Calu3 (cell line): ENCODE measurements around the gene MRLN. TPM values are rescaled to one million over a fixed set of nuclear protein-coding genes. Genes with fewer than 3 reads are reported as not detected.

Source experiments
- BruUV-seq: library from RNA; stranded (reverse); fragments of 400-500 nt; replicated peaks from 2 replicates; lab custom pipeline; 2021; lab: Mats Ljungman, UMichigan
- CTCF ChIA-PET: fragments of 300-600 bp; sonication (Branson Sonifier 250); formaldehyde crosslinking; loops from one replicate; lab custom pipeline; 2022; ENCODE audit warnings: antibody characterized with exemption; lab: Charles Lee
- DNase-seq: peaks from one replicate; pipeline ENCODE4 v3.0.0; 2022
- H3K27ac Mint-ChIP-seq: one replicate; pipeline ENCODE4 v1.8.0; 2022; ENCODE audit warnings: mixed read lengths; ENCODE audit not compliant: unreplicated experiment
- H3K27me3 Mint-ChIP-seq: one replicate; pipeline ENCODE4 v1.8.0; 2022; ENCODE audit warnings: mixed read lengths; ENCODE audit not compliant: unreplicated experiment
- H3K36me3 Mint-ChIP-seq: one replicate; pipeline ENCODE4 v1.8.0; 2022; ENCODE audit warnings: mild to moderate bottlenecking, moderate library complexity, mixed read lengths; ENCODE audit not compliant: insufficient read depth, unreplicated experiment
- H3K4me1 Mint-ChIP-seq: one replicate; pipeline ENCODE4 v1.8.0; 2022; ENCODE audit warnings: mild to moderate bottlenecking, low read depth, mixed read lengths; ENCODE audit not compliant: unreplicated experiment
- H3K4me3 Mint-ChIP-seq: one replicate; pipeline ENCODE4 v1.8.0; 2022; ENCODE audit warnings: mild to moderate bottlenecking, low read depth, moderate library complexity, mixed read lengths; ENCODE audit not compliant: unreplicated experiment
- H3K9me3 Mint-ChIP-seq: one replicate; pipeline ENCODE4 v1.8.0; 2022; ENCODE audit warnings: low read depth, mixed read lengths; ENCODE audit not compliant: unreplicated experiment
- intact Hi-C: fragments of 100-400 bp; cut with micrococcal nuclease; formaldehyde crosslinking; loops from one replicate; pipeline ENCODE4 v1.10.0; 2022; ENCODE audit not compliant: unreplicated experiment
- total RNA-seq: library from RNA; stranded (reverse); gene quantifications from 2 replicates; pipeline ENCODE4 v1.2.3, GENCODE V29; 2022
- TF ChIP-seq, protein P1 (sequence below): fragments of 200-600 bp; IDR thresholded peaks from one replicate; pipeline ENCODE4 v1.8.0; 2022; ENCODE audit warnings: antibody characterized with exemption; ENCODE audit not compliant: unreplicated experiment

MRLN gene
- total RNA-seq, 1 experiment from 2014 or later = not detected

DNA sequence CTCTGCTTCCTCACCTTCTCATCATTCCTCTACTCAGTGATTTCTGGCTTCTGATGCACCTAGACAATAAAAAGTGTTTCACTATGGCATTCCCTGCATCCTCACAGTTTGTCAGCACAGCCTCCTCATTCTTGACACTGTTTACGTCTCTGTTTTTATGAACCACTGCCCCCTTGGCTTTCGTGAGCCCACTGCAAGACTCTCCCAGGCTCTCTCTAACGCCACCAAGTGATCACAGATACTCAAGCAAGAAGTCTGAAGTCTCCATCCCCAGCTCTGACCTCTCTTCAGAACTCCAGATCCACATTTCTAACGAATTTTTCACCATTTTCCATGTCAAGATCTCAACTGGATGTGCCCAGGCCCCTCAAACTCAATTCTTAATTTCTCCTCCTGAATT is 52.5 kb downstream of the MRLN start:
- H3K36me3 Mint-ChIP-seq = no peaks in the 10 kb centered on the region
- no TSS peak for BruUV-seq
- peaks cover 36% of the 10 kb centered on the region for H3K27me3 Mint-ChIP-seq
- CTCF ChIA-PET = no interaction called here
- intact Hi-C loops = no loop called here
- H3K4me1 Mint-ChIP-seq = no peaks in the 10 kb centered on the region
- TF ChIP-seq, protein P1, sequence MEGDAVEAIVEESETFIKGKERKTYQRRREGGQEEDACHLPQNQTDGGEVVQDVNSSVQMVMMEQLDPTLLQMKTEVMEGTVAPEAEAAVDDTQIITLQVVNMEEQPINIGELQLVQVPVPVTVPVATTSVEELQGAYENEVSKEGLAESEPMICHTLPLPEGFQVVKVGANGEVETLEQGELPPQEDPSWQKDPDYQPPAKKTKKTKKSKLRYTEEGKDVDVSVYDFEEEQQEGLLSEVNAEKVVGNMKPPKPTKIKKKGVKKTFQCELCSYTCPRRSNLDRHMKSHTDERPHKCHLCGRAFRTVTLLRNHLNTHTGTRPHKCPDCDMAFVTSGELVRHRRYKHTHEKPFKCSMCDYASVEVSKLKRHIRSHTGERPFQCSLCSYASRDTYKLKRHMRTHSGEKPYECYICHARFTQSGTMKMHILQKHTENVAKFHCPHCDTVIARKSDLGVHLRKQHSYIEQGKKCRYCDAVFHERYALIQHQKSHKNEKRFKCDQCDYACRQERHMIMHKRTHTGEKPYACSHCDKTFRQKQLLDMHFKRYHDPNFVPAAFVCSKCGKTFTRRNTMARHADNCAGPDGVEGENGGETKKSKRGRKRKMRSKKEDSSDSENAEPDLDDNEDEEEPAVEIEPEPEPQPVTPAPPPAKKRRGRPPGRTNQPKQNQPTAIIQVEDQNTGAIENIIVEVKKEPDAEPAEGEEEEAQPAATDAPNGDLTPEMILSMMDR = no peak
- no peak for DNase-seq
- no peak overlapping the region for H3K27ac Mint-ChIP-seq
- no peak overlapping the region for H3K4me3 Mint-ChIP-seq
- H3K9me3 Mint-ChIP-seq = no peaks in the 10 kb centered on the region

DNA sequence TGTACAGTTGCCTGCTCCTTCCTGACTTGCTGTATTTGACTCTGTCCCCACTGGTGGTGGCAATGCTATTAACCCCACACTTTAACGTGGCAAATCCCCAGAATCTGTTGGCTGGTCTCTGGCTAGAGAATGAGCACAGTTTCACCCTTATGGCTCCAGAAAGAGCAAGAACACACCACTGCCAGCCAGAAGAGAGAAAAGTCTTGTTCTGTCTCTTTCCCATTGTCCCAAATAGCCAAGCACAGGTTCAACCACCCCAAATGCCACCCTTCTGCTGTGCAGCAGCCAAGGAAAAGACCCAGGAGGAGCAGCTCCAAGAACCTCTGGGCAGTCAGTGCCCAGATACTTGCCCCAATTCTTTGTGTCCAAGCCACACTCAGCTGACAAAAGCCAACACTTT is 54.9 kb downstream of the MRLN start:
- Mint-ChIP-seq H3K27me3 (peaks cover 36% of the 10 kb centered on the region), H3K9me3 (no peaks in the 10 kb centered on the region), H3K4me1 (no peaks in the 10 kb centered on the region), H3K27ac (no peak overlapping the region), H3K36me3 (no peaks in the 10 kb centered on the region), H3K4me3 (no peak overlapping the region)
- BruUV-seq = no TSS peak
- CTCF ChIA-PET = interaction anchor here (0.6 kb wide), 2 partner anchors 70 to 1223 kb away, joined by 3 read pairs; no protein-coding TSS in a partner anchor
- DNase-seq = no peak
- TF ChIP-seq, protein P1 = no peak
- intact Hi-C loops = no loop called here

DNA sequence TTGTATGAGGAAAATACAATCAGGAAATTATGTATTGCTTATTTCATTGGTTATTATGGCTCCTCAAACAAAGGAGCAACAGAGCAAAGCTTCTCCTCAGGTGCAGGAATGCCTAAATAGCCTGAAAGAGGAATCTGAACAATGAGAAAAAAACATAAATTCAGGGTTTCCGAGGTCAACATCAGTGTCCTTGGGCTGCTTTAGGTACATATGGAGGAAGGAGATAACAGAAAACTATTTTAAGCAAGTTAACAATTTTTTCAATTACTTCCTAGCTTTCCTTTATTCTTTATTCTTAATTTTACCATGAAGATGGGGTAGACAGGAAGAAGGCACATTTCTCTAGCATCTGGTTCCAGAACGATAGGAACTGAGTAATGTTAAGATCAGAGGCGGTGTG is 57.6 kb downstream of the MRLN start:
- Mint-ChIP-seq H3K27me3 (peaks cover 22% of the 10 kb centered on the region), H3K36me3 (no peaks in the 10 kb centered on the region), H3K9me3 (no peaks in the 10 kb centered on the region), H3K4me3 (no peak overlapping the region), H3K27ac (no peak overlapping the region), H3K4me1 (no peaks in the 10 kb centered on the region)
- BruUV-seq = no TSS peak
- TF ChIP-seq, protein P1 = no peak
- intact Hi-C loops = no loop called here
- CTCF ChIA-PET = no interaction called here
- DNase-seq = no peak

DNA sequence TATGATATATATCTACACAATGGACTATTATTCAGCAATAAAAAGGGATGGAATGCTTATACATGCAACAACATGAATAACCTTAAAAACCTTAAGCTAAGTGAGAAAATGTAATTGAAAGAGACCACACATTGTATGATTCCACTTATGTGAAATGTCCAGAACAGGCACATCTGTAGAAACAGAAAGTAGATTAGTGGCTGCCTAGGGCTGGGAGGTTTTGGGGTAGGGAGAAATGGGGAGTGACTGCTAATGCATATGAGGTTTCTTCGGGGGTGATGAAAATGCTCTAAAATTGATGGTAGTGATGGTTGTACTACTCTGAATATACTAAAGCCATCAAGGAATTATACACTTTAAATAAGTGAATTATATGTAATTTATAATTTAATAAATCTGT is 58.3 kb downstream of the MRLN start:
- H3K36me3 Mint-ChIP-seq = no peaks in the 10 kb centered on the region
- CTCF ChIA-PET = no interaction called here
- no TSS peak for BruUV-seq
- DNase-seq = no peak
- peaks cover 23% of the 10 kb centered on the region for H3K27me3 Mint-ChIP-seq
- TF ChIP-seq, protein P1 = no peak
- no peaks in the 10 kb centered on the region for H3K4me1 Mint-ChIP-seq
- intact Hi-C loops = no loop called here
- H3K4me3 Mint-ChIP-seq = no peak overlapping the region
- no peak overlapping the region for H3K27ac Mint-ChIP-seq
- no peaks in the 10 kb centered on the region for H3K9me3 Mint-ChIP-seq
